ENCODE measurements around the gene PLPP2. TPM values are rescaled to one million over a fixed set of nuclear protein-coding genes. Genes with fewer than 3 reads are reported as not detected.

PLPP2 gene
- polyA plus RNA-seq, 1 donor (not counting 4 experiments of a cell fraction or from before 2014, with no cell fraction given) = 13.6 TPM

DNA sequence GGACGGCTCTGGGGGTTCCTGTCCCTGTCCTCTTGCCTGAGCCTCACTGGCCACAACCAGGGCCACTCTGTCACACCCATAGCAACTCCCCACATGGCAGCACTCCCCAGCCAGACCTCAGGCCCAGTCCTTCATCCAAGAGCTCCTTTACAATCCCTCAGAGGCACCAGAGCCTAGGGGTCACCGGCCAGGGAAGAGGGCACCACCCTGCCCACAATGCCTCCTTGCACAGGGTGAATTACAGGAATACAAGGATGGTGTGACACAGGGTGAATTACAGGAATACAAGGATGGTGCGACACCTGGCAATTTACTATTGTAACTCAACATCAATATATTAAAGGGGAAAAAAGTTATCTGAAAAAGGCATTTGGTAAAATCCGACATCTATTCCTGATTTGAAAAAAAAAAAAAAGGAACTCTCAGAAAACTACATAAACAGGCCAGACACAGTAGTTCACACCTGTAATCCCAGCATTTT lies 36.9 kb upstream of the PLPP2 start:
- dilution Hi-C loops (cut with MboI; ENCODE audit: extremely low pct_ligation_motif_present, low sequenced_read_pairs) = no loop called here
- no peak for DNase-seq (ENCODE audit: low read depth, low spot score)
- no peak overlapping the region for H3K4me3 ChIP-seq (ENCODE audit: control insufficient read depth in 2 of 3, extremely low read depth in 1 of 3, insufficient read depth in 2 of 3, low read depth in 1 of 3, low read length in 3 of 3)
- H2AFZ ChIP-seq (ENCODE audit: control insufficient read depth, low read length) = no peak overlapping the region
- peaks cover 14% of the 10 kb centered on the region for H3K79me2 ChIP-seq (ENCODE audit: control insufficient read depth, insufficient read depth, low read length)
- TF ChIP-seq EZH2 (IDR thresholded peaks at IDR 0.05; ENCODE audit: low read length) = no peak
- TF ChIP-seq, protein P1, sequence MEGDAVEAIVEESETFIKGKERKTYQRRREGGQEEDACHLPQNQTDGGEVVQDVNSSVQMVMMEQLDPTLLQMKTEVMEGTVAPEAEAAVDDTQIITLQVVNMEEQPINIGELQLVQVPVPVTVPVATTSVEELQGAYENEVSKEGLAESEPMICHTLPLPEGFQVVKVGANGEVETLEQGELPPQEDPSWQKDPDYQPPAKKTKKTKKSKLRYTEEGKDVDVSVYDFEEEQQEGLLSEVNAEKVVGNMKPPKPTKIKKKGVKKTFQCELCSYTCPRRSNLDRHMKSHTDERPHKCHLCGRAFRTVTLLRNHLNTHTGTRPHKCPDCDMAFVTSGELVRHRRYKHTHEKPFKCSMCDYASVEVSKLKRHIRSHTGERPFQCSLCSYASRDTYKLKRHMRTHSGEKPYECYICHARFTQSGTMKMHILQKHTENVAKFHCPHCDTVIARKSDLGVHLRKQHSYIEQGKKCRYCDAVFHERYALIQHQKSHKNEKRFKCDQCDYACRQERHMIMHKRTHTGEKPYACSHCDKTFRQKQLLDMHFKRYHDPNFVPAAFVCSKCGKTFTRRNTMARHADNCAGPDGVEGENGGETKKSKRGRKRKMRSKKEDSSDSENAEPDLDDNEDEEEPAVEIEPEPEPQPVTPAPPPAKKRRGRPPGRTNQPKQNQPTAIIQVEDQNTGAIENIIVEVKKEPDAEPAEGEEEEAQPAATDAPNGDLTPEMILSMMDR (optimal IDR thresholded peaks at IDR 0.05 in 1 of 3, IDR thresholded peaks at IDR 0.05 in 1 of 3, conservative IDR thresholded peaks at IDR 0.05 in 1 of 3; ENCODE audit: extremely low read depth in 1 of 3, insufficient read depth in 2 of 3, low read length in 3 of 3) = no peak
- H3K9ac ChIP-seq (ENCODE audit: control insufficient read depth, extremely low read depth, insufficient read depth, low read length) = no peak overlapping the region
- H3K9me1 ChIP-seq (ENCODE audit: control insufficient read depth, extremely low read depth, insufficient read depth, low read length) = no peaks in the 10 kb centered on the region
- no peak for FAIRE-seq
- no peaks in the 10 kb centered on the region for H3K27me3 ChIP-seq (ENCODE audit: control insufficient read depth, extremely low read depth, insufficient read depth, low read length)
- H4K20me1 ChIP-seq (ENCODE audit: control insufficient read depth, extremely low read depth, insufficient read depth, low read length) = no peaks in the 10 kb centered on the region
- H3K9me3 ChIP-seq (ENCODE audit: control insufficient read depth, low read depth, low read length) = peaks cover 9% of the 10 kb centered on the region
- H3K4me1 ChIP-seq (ENCODE audit: control insufficient read depth, extremely low read depth, insufficient read depth, low read length) = no peaks in the 10 kb centered on the region
- H3K27ac ChIP-seq (ENCODE audit: control insufficient read depth, insufficient read depth, low read length) = no peak overlapping the region
- H3K36me3 ChIP-seq (ENCODE audit: control insufficient read depth in 2 of 2, extremely low read depth in 1 of 2, insufficient read depth in 2 of 2, low read length in 2 of 2) = peaks cover 29 to 40% of the 10 kb centered on the region in 2 experiments
- no peak overlapping the region for H3K4me2 ChIP-seq (ENCODE audit: control insufficient read depth, extremely low read depth, insufficient read depth, low read depth, low read length)

DNA sequence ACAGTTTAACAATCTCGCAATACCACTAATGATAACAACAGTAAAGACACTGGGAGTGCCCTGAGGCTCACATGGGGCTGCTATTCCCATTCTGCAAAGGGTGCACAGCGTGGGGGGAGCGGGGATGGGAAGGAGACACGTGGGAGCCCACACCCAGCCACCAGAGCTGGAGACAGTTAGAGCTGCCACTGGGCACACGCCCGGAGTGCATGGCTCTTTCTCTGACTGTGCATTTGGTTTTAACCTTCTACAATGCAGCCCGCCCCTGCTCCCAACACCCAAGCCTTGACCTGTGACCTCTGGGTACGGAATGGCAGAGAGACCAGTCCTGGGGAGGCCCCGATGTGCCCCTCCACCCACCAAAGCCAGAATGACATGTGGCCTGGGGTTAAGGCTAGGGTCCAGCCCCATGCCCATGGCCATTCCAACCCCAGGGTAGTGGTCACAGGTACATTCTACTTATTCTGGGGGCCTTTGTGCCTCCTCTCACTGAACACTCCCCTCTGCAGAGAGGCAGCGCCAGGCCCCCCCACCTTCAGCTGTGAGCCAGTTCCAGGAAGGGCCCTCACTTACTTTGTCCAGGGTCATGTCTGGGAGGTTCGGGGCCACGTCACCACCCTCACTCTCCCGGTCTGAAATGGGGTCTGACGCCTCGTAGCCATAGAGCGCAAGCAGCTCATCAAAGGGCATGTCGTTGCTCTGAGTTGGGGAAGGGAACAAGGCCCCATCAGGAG lies 36.3 kb upstream of the PLPP2 start:
- TF ChIP-seq, protein P1 (optimal IDR thresholded peaks at IDR 0.05 in 1 of 3, IDR thresholded peaks at IDR 0.05 in 1 of 3, conservative IDR thresholded peaks at IDR 0.05 in 1 of 3; ENCODE audit: extremely low read depth in 1 of 3, insufficient read depth in 2 of 3, low read length in 3 of 3) = no peak
- no peak for TF ChIP-seq EZH2 (IDR thresholded peaks at IDR 0.05; ENCODE audit: low read length)
- H4K20me1 ChIP-seq (ENCODE audit: control insufficient read depth, extremely low read depth, insufficient read depth, low read length) = no peaks in the 10 kb centered on the region
- no peak overlapping the region for H3K27ac ChIP-seq (ENCODE audit: control insufficient read depth, insufficient read depth, low read length)
- peaks cover 35 to 43% of the 10 kb centered on the region in 2 experiments for H3K36me3 ChIP-seq (ENCODE audit: control insufficient read depth in 2 of 2, extremely low read depth in 1 of 2, insufficient read depth in 2 of 2, low read length in 2 of 2)
- H3K9me3 ChIP-seq (ENCODE audit: control insufficient read depth, low read depth, low read length) = peaks cover 9% of the 10 kb centered on the region
- H3K79me2 ChIP-seq (ENCODE audit: control insufficient read depth, insufficient read depth, low read length) = peaks cover 20% of the 10 kb centered on the region
- FAIRE-seq = no peak
- no peaks in the 10 kb centered on the region for H3K9me1 ChIP-seq (ENCODE audit: control insufficient read depth, extremely low read depth, insufficient read depth, low read length)
- no peaks in the 10 kb centered on the region for H3K27me3 ChIP-seq (ENCODE audit: control insufficient read depth, extremely low read depth, insufficient read depth, low read length)
- DNase-seq (ENCODE audit: low read depth, low spot score) = no peak
- H2AFZ ChIP-seq (ENCODE audit: control insufficient read depth, low read length) = no peak overlapping the region
- dilution Hi-C loops (cut with MboI; ENCODE audit: extremely low pct_ligation_motif_present, low sequenced_read_pairs) = no loop called here
- no peak overlapping the region for H3K4me3 ChIP-seq (ENCODE audit: control insufficient read depth in 2 of 3, extremely low read depth in 1 of 3, insufficient read depth in 2 of 3, low read depth in 1 of 3, low read length in 3 of 3)
- no peak overlapping the region for H3K4me2 ChIP-seq (ENCODE audit: control insufficient read depth, extremely low read depth, insufficient read depth, low read depth, low read length)
- H3K9ac ChIP-seq (ENCODE audit: control insufficient read depth, extremely low read depth, insufficient read depth, low read length) = no peak overlapping the region
- H3K4me1 ChIP-seq (ENCODE audit: control insufficient read depth, extremely low read depth, insufficient read depth, low read length) = no peaks in the 10 kb centered on the region
